ENCODE measurements around the gene STT3A.

- TF ChIP-seq, protein P1, sequence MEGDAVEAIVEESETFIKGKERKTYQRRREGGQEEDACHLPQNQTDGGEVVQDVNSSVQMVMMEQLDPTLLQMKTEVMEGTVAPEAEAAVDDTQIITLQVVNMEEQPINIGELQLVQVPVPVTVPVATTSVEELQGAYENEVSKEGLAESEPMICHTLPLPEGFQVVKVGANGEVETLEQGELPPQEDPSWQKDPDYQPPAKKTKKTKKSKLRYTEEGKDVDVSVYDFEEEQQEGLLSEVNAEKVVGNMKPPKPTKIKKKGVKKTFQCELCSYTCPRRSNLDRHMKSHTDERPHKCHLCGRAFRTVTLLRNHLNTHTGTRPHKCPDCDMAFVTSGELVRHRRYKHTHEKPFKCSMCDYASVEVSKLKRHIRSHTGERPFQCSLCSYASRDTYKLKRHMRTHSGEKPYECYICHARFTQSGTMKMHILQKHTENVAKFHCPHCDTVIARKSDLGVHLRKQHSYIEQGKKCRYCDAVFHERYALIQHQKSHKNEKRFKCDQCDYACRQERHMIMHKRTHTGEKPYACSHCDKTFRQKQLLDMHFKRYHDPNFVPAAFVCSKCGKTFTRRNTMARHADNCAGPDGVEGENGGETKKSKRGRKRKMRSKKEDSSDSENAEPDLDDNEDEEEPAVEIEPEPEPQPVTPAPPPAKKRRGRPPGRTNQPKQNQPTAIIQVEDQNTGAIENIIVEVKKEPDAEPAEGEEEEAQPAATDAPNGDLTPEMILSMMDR (IDR thresholded peaks at IDR 0.05 in 4 of 5, conservative IDR thresholded peaks at IDR 0.05 in 1 of 5) = no peak
- TF ChIP-seq POLR2A (IDR thresholded peaks at IDR 0.05) = no peak
Observed at GRCh38 chr11:125594958-125595357, 2.3 kb downstream of the STT3A start.

Data from gastrocnemius medialis (tissue), 4 donors.